ENCODE data around the gene SNX9.

SNX9 gene

DNA sequence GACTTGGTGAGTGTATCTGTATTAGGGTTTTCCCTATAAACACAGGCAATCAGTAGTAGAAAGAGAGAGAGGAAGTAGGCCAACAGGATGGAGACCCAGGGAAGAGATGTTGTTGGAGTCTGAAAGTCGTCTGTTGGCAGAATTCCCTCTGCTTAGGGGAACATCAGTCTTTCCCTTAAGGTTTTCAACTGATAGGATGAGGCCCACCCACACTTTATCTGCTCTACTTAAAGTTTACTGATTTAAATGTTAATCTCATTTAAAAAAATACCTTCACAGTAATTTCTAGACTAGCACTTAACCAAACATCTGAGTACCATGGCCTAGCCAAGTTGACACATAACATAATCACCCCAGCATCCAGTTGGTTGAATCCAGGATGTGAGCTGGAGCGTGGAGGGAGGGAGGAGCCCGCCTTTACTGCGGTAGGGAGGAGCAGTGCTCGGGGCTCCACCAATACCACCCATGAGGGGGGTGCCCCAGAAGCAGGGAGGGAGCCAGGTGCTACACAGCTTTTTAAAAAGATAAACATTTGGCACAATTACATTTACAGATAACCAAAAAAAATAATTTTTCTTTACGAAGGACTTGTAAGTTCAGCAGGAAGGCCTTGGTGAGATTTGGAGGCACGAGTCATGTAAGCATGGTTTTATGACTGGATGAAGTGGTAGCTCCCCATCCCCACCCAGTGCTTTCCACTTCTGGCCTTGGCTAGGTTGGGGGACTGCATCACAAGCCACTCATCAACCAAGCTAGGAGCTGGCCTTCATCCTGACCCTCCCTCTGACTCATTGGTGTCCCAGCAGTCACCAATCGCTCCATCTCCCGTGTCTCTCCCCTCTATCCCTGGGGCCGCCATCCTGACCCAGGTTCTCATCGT is 18.4 kb upstream of the SNX9 start:
- Histone ChIP-seq H3K9me3 (ENCODE audit: insufficient read depth, low read length) (no peaks in the 10 kb centered on the region), H4K20me1 (ENCODE audit: insufficient read depth, low read length) (no peaks in the 10 kb centered on the region), H2AFZ (ENCODE audit: low read depth, low read length) (no peak overlapping the region), H3K27ac (ENCODE audit: low read length) (no peak overlapping the region), H3K4me1 (ENCODE audit: low read length) (peaks cover 38% of the 10 kb centered on the region), H3K4me2 (ENCODE audit: low read length) (no peak overlapping the region), H3K9ac (ENCODE audit: low read length) (no peak overlapping the region), H3K27me3 (ENCODE audit: low read depth, low read length) (peaks cover 39% of the 10 kb centered on the region), H3K4me3 (ENCODE audit: low read length) (no peak overlapping the region), H3K36me3 (replicated peaks; ENCODE audit: low read depth, low read length) (peaks cover 4% of the 10 kb centered on the region), H3K79me2 (ENCODE audit: low read length) (no peaks in the 10 kb centered on the region)
- TF ChIP-seq, protein P1, sequence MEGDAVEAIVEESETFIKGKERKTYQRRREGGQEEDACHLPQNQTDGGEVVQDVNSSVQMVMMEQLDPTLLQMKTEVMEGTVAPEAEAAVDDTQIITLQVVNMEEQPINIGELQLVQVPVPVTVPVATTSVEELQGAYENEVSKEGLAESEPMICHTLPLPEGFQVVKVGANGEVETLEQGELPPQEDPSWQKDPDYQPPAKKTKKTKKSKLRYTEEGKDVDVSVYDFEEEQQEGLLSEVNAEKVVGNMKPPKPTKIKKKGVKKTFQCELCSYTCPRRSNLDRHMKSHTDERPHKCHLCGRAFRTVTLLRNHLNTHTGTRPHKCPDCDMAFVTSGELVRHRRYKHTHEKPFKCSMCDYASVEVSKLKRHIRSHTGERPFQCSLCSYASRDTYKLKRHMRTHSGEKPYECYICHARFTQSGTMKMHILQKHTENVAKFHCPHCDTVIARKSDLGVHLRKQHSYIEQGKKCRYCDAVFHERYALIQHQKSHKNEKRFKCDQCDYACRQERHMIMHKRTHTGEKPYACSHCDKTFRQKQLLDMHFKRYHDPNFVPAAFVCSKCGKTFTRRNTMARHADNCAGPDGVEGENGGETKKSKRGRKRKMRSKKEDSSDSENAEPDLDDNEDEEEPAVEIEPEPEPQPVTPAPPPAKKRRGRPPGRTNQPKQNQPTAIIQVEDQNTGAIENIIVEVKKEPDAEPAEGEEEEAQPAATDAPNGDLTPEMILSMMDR (IDR thresholded peaks at IDR 0.05; ENCODE audit: low read depth, low read length), result no peak
- no peak for TF ChIP-seq EZH2phosphoT487 (IDR thresholded peaks at IDR 0.05; ENCODE audit: low read depth)

DNA sequence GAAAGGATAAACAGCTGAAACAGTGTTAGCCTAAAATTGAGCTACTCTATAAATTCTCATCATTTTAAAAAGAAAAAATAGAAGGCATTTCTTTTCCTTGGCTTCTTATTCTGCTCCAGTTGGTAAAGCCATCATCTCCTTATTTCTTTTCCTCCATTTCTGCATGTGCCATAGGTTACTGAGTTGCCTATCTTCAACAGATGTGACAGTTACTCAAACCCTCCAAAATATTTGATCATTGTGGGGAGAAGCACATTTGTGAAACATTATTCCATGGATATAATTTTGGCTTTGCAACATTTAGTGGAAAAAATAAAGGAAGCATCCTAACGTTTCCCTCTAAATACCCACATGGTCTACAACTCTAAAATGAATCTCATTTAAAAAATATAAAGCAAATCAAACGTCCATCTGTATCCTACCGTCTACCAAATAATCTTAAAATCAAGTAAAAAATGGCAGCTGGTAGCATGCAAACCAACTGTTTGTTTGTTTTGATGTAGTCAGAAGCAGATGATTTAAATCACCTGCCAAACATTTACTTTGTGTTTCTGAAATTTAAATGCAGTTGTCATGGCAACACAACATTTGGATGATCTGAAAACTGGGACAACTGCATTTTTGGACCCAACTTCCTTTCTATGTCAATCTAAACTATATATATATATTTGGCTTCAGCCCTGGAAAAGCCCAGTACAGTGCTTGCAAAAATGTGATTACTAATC is 16.8 kb upstream of the SNX9 start:
- Histone ChIP-seq H3K4me1 (ENCODE audit: low read length) (peaks cover 23% of the 10 kb centered on the region), H2AFZ (ENCODE audit: low read depth, low read length) (no peak overlapping the region), H3K36me3 (replicated peaks; ENCODE audit: low read depth, low read length) (peaks cover 4% of the 10 kb centered on the region), H4K20me1 (ENCODE audit: insufficient read depth, low read length) (no peaks in the 10 kb centered on the region), H3K79me2 (ENCODE audit: low read length) (no peaks in the 10 kb centered on the region), H3K9me3 (ENCODE audit: insufficient read depth, low read length) (no peaks in the 10 kb centered on the region), H3K27me3 (ENCODE audit: low read depth, low read length) (peaks cover 35% of the 10 kb centered on the region), H3K9ac (ENCODE audit: low read length) (no peak overlapping the region), H3K4me2 (ENCODE audit: low read length) (no peak overlapping the region), H3K27ac (ENCODE audit: low read length) (no peak overlapping the region), H3K4me3 (ENCODE audit: low read length) (no peak overlapping the region)
- TF ChIP-seq, protein P1 (IDR thresholded peaks at IDR 0.05; ENCODE audit: low read depth, low read length), result no peak
- no peak for TF ChIP-seq EZH2phosphoT487 (IDR thresholded peaks at IDR 0.05; ENCODE audit: low read depth)

DNA sequence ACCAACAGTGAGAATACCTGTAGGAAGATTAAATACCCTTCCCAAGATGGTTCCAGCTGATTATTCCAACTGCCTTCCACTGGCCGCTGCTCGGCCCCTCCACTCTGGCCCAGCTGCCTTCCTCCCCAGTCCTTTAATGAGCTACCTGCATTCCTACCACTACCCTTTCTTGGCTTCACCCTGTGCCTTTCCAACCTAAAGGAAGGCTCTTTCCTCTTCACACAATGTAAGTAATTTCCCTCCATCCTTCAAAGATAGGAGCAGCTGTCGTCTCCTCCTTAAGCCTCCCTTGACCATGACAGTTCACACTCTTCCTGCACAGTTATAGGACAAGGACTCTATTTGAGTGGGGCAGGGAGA is 16.2 kb upstream of the SNX9 start:
- Histone ChIP-seq H3K4me1 (ENCODE audit: low read length) (peaks cover 18% of the 10 kb centered on the region), H3K4me2 (ENCODE audit: low read length) (no peak overlapping the region), H3K79me2 (ENCODE audit: low read length) (no peaks in the 10 kb centered on the region), H3K27ac (ENCODE audit: low read length) (no peak overlapping the region), H2AFZ (ENCODE audit: low read depth, low read length) (no peak overlapping the region), H3K4me3 (ENCODE audit: low read length) (no peak overlapping the region), H3K9ac (ENCODE audit: low read length) (no peak overlapping the region), H3K27me3 (ENCODE audit: low read depth, low read length) (peaks cover 30% of the 10 kb centered on the region), H4K20me1 (ENCODE audit: insufficient read depth, low read length) (no peaks in the 10 kb centered on the region), H3K9me3 (ENCODE audit: insufficient read depth, low read length) (no peaks in the 10 kb centered on the region), H3K36me3 (replicated peaks; ENCODE audit: low read depth, low read length) (peaks cover 4% of the 10 kb centered on the region)
- TF ChIP-seq EZH2phosphoT487 (IDR thresholded peaks at IDR 0.05; ENCODE audit: low read depth), result no peak
- TF ChIP-seq, protein P1 (IDR thresholded peaks at IDR 0.05; ENCODE audit: low read depth, low read length), result no peak

DNA sequence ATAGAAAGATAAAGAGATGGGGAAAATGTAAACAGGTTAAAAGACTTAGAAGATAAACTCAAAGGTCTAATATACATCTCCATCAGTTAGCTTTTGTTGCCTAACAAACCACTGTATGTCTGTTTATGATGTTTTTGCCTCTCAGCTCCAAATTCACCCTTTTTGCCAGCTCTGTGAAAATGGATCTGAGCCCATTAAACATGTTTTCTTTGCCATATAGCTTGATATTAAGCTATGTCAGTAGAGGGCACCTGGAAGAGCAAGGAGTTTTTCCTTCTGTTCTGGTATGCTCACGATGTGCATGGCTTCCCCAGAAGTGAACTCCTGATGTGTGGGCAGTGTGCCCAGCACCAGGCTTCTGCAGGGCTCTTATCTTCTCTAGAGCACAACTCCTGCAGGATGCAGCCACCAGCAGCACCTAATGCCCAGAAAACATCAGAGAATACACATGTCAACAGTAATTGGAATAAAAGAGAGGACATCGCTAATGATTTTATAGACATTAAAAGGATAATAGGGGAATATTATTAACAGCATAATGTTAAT is 14.6 kb upstream of the SNX9 start:
- Histone ChIP-seq H3K27me3 (ENCODE audit: low read depth, low read length) (peaks cover 13% of the 10 kb centered on the region), H3K27ac (ENCODE audit: low read length) (no peak overlapping the region), H3K4me3 (ENCODE audit: low read length) (no peak overlapping the region), H4K20me1 (ENCODE audit: insufficient read depth, low read length) (no peaks in the 10 kb centered on the region), H3K4me1 (ENCODE audit: low read length) (peaks cover 9% of the 10 kb centered on the region), H3K9ac (ENCODE audit: low read length) (no peak overlapping the region), H2AFZ (ENCODE audit: low read depth, low read length) (no peak overlapping the region), H3K4me2 (ENCODE audit: low read length) (no peak overlapping the region), H3K79me2 (ENCODE audit: low read length) (no peaks in the 10 kb centered on the region), H3K9me3 (ENCODE audit: insufficient read depth, low read length) (no peaks in the 10 kb centered on the region), H3K36me3 (replicated peaks; ENCODE audit: low read depth, low read length) (peaks cover 4% of the 10 kb centered on the region)
- TF ChIP-seq EZH2phosphoT487 (IDR thresholded peaks at IDR 0.05; ENCODE audit: low read depth), result no peak
- TF ChIP-seq, protein P1 (IDR thresholded peaks at IDR 0.05; ENCODE audit: low read depth, low read length), result no peak

All from OCI-LY3 (cell line).